OCI-LY3 (cell line): ENCODE measurements around the gene ESYT1.

Experiments
- EZH2phosphoT487 ChIP-seq: fragments of 200-600 bp; shearing (Covaris generic); IDR thresholded peaks from 2 replicates; pipeline ENCODE4 v1.6.1; 2018; ENCODE audit warnings: antibody characterized with exemption, mixed run types, low read depth
- TF ChIP-seq, protein P1 (sequence below): fragments of 200-600, 300-600 bp; sonication (generic); IDR thresholded peaks from 2 replicates; pipeline ENCODE4 v1.5.1; 2014; ENCODE audit warnings: antibody characterized with exemption, low read length, low read depth

DNA sequence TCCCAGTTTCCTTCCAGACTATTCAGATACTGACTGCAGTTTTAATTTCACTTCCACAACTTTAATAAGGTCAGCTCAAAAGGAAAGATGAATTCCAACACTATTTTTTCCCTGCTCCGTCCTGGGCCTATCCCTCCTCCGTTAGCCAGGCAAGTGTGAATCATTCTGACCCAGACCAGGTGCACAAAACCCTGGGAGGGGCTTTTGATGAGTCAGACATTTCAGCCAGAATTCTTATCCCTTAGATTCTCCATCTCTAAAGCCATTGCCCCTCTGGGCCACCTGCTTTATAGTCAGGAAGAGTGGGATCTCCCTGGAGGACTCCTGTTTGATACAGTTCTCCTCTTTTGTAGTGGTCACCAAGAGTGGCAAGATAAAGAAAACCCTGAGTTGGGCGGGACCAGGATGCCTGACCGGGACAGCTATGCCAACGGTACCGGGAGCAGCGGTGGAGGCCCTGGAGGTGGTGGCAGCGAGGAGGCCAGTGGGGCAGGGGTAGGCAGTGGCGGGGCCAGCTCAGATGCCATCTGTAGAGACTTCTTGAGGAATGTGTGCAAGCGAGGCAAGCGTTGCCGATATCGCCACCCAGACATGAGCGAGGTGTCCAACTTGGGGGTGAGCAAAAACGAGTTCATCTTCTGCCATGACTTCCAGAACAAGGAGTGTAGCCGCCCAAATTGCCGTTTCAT, 7.8 kb upstream of the ESYT1 start:
- TF ChIP-seq, protein P1, sequence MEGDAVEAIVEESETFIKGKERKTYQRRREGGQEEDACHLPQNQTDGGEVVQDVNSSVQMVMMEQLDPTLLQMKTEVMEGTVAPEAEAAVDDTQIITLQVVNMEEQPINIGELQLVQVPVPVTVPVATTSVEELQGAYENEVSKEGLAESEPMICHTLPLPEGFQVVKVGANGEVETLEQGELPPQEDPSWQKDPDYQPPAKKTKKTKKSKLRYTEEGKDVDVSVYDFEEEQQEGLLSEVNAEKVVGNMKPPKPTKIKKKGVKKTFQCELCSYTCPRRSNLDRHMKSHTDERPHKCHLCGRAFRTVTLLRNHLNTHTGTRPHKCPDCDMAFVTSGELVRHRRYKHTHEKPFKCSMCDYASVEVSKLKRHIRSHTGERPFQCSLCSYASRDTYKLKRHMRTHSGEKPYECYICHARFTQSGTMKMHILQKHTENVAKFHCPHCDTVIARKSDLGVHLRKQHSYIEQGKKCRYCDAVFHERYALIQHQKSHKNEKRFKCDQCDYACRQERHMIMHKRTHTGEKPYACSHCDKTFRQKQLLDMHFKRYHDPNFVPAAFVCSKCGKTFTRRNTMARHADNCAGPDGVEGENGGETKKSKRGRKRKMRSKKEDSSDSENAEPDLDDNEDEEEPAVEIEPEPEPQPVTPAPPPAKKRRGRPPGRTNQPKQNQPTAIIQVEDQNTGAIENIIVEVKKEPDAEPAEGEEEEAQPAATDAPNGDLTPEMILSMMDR = no peak
- TF ChIP-seq EZH2phosphoT487 = no peak
